DMS114 treated with DMSO at 0.1 percent for 48 hours (cell line): Measurements from ENCODE around the gene PFDN5.
"Not testable (repeated sequence)": the region's sequence is repeated elsewhere in the genome, so short reads cannot be mapped to it uniquely, and the experiment has no call there.

Experiments
- DNase-seq: peaks from one replicate; lab custom pipeline; 2025; ENCODE audit not compliant: unreplicated experiment; lab: John Stamatoyannopoulos, UW

Gene PFDN5

GRCh38 chr12:53286448-53286847 lies 8.9 kb upstream of the PFDN5 start:
- DNase-seq: no peak

DNA sequence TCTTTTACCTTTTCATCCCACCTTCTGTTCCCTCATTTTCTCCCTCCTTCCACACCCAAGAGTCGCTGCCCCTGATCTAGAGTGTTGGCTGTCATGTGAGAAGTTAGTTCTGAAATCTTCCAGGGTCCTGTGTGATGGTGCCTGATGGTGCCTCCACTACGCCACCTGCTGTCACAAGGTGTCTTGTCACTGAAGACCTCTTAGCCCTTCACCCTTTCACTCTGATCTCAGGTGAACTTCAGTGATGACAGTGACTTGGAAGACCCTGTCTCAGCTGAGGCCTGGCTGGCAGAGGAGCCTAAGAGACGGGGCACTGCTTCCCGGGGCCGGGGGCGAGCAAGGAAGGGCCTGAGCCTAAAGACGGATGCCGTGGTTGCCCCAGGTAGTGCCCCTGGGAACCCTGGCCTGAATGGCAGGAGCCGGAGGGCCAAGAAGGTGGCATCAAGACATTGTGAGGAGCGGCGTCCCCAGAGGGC lies 7.6 kb upstream of the PFDN5 start:
- peak; percentile 25 for DNase-seq

GRCh38 chr12:53288322-53288721 lies 7.0 kb upstream of the PFDN5 start:
- DNase-seq: no peak

DNA sequence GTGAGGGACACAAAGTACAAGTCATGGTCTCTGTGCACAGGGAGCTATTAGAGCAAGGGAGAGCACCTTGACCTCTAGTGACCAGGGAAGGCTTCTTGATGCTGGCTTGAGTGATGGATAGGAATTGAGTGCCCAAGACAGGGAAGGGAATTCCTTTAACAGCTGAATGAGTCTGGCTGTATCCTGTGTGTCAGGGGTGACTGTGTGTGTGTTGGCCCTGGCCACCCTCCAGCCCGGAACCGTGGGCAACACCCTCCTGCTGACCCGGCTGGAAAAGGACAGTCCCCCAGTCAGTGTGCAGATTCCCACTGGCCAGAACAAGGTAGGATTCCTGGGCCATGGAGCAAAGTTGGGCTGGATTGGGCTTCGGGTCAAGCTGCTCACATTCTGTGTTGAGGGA lies 5.5 kb upstream of the PFDN5 start:
- no peak for DNase-seq

- DNase-seq: no peak
These were observed 4.7 kb upstream of the PFDN5 start for GRCh38 chr12:53290661-53291060.

DNA sequence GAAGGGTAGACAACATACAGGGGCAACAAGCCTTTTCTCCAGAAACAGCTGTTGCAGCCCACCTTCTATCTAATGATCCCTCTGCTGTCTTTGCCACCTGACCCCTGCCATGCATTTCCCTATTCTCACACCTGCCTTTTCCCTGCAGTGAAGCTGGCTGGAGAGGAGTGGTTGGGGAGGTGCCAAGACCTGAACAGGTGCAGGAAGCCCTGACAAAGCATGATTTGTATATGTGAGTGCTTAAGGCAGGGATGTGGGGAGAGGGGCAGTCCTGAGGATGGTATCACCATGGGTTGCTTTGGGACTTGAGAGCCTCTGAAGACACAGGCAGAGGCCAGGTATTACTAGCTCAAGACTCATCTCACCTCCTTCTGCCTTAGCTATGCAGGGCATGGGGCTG lies 2.9 kb upstream of the PFDN5 start:
- DNase-seq: no peak

GRCh38 chr12:53295891-53296219 lies 513 bp downstream of the PFDN5 start:
- no peak for DNase-seq

GRCh38 chr12:53297106-53297505 lies 1.8 kb downstream of the PFDN5 start:
- DNase-seq: not testable (repeated sequence)

GRCh38 chr12:53298164-53298563 lies 2.8 kb downstream of the PFDN5 start:
- DNase-seq: no peak

DNA sequence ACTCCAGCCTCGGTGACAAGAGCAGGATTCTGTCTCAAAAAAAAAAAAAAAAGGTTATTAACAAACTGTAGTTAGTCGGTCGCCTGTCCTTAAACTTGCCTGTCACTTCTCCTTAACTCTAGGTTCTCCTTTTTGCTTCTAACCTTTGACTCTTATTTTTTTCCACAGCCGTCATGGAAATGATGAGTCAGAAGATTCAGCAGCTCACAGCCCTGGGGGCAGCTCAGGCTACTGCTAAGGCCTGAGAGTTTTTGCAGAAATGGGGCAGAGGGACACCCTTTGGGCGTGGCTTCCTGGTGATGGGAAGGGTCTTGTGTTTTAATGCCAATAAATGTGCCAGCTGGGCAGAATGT lies 3.7 kb downstream of the PFDN5 start:
- no peak for DNase-seq

DNA sequence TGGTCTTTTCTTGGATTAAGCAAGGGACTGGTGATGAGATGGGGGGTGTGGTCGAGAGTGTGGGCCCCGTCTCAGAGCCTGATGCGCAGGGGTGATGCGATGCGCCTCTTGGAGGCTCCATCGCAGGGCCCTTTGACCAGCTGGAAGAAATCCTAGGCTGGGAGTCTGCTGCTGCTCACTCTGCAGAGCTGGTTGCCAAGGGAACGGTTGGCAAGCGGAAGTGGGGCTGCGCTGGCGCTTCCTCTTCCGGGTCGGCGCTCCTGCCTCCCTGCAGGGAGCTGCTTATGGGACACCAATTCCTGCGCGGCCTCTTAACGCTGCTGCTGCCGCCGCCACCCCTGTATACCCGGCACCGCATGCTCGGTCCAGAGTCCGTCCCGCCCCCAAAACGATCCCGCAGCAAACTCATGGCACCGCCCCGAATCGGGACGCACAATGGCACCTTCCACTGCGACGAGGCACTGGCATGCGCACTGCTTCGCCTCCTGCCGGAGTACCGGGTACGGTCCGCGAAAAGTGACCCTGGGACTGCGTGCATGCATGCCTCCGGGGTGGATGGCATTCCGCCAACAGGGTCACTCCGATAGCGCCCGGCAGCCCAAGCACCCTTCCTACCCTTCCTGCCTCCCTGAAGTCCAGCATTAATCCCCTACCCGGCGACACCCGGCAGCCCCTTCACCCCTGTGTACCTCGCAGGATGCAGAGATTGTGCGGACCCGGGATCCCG lies 4.3 kb downstream of the PFDN5 start, which contains the start of gene MYG1:
MYG1 (plus strand) TSS at position 242 of the 727 bp plus-strand sequence; CDS start at position 285, 43 bp downstream.
- peak; percentile 90 for DNase-seq

- no peak for DNase-seq
These were observed 4.8 kb downstream of the PFDN5 start for GRCh38 chr12:53300187-53300586.

- no peak for DNase-seq
These were observed 7.6 kb downstream of the PFDN5 start for GRCh38 chr12:53302903-53303302.

- DNase-seq: no peak
These were observed 11.5 kb downstream of the PFDN5 start for GRCh38 chr12:53306826-53307225.

GRCh38 chr12:53308276-53308675 lies 12.9 kb downstream of the PFDN5 start:
- DNase-seq: no peak

GRCh38 chr12:53313996-53314395 lies 18.7 kb downstream of the PFDN5 start:
- no peak for DNase-seq

GRCh38 chr12:53320352-53321195 lies 25.2 kb downstream of the PFDN5 start:
- DNase-seq: no peak

GRCh38 chr12:53324113-53324778 lies 28.9 kb downstream of the PFDN5 start:
- DNase-seq: no peak

DNA sequence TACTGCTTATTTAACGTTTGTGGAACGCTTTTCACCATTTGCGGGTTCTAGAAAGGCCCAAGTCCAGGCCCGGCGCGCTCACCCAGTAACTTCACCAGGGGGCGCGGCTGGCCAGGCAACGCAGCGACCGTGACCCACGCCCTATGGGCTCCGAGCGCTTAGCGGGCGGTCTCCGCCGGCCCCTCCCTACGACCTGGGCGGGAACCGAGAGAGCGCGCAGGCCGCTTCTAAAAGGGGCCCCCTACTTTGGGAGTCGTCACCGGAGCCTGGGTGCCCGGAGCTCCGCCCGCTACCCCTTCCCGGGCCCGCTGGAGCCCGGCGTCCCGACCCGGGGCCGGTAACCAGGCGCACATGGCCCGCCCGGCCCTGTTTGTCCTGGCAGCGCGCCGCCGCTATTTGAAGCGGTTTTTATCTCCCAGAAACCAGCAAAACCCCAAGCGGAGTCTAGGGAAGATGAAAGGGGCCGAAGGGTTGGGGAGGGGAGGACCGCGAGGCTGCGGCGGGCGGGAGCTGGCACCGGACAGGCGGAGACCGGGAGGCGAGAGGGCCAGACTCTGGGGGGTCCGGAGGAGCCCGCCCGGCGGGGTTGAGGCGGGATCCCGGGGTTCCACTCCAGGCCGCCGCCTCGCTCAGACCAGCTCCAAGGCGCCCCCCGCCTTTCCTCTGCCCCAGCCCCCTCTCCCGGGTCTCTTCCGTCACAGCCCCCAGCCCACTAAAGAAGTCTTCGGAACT lies 29.6 kb downstream of the PFDN5 start:
- peak; percentile 79 for DNase-seq

DNA sequence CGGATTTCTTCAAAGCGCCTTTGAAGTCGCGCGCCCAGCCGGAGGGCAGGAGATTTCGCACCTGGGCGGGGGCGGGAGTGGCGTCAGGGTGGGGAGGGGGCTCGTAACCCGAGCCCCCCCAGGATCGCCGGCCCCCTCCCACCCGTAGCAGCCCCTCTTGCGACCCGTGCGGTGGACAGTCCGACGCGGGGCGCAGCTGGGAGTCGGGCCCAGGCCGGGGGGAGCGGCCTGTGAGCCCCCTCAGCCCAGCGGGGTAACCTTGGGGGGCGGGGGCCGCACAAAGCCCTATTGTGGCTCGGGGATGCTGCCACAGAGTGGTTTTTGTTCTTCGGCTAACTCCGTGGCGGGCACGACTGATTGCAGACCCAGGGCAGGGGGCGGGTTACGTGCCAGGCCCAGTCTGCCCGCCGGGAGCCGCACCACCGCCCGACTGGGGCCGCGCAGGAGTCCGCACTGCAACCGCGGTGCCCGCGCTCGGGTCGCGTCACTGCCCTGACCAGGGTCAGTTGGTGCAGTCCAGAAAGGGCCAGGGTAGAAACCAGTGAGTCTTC lies 30.2 kb downstream of the PFDN5 start:
- no peak for DNase-seq
